ENCODE data around the gene TLNRD1.

TLNRD1 gene

GRCh38 chr15:80977627-80978036 lies 23.1 kb upstream of the TLNRD1 start:
- peak in 1 of 2 donors; percentile 12 for DNase-seq (ENCODE audit: low read depth in 2 of 2)

GRCh38 chr15:80978685-80979329 lies 21.9 kb upstream of the TLNRD1 start:
- DNase-seq (ENCODE audit: low read depth in 2 of 2): no peak

GRCh38 chr15:80979538-80980200 lies 21.1 kb upstream of the TLNRD1 start:
- DNase-seq (ENCODE audit: low read depth in 2 of 2): no peak

- no peak for DNase-seq (ENCODE audit: low read depth in 2 of 2)
These were observed 18.5 kb upstream of the TLNRD1 start for GRCh38 chr15:80982205-80982604.

- DNase-seq (ENCODE audit: low read depth in 2 of 2): no peak
These were observed 17.9 kb upstream of the TLNRD1 start for GRCh38 chr15:80982839-80983238.

- DNase-seq (ENCODE audit: low read depth in 2 of 2): no peak
These were observed 15.9 kb upstream of the TLNRD1 start for GRCh38 chr15:80984856-80985255.

GRCh38 chr15:80985981-80986380 lies 14.7 kb upstream of the TLNRD1 start:
- DNase-seq (ENCODE audit: low read depth in 2 of 2): no peak

- no peak for DNase-seq (ENCODE audit: low read depth in 2 of 2)
These were observed 14.2 kb upstream of the TLNRD1 start for GRCh38 chr15:80986487-80986886.

- no peak for DNase-seq (ENCODE audit: low read depth in 2 of 2)
These were observed 12.5 kb upstream of the TLNRD1 start for GRCh38 chr15:80988148-80988796.

GRCh38 chr15:80989081-80989517 lies 11.6 kb upstream of the TLNRD1 start:
- DNase-seq (ENCODE audit: low read depth in 2 of 2): no peak

- peak; percentile 99 for DNase-seq (ENCODE audit: low read depth in 2 of 2)
These were observed 10.9 kb upstream of the TLNRD1 start, which contains the start of gene MESD for GRCh38 chr15:80989518-80990478. TSS of gene MESD (minus strand) at chr15:80989819. CDS start at chr15:80989791, 28 bp downstream.

- DNase-seq (ENCODE audit: low read depth in 2 of 2): no peak
These were observed 9.8 kb upstream of the TLNRD1 start for GRCh38 chr15:80990955-80991354.

GRCh38 chr15:80991421-80991820 lies 9.3 kb upstream of the TLNRD1 start:
- no peak for DNase-seq (ENCODE audit: low read depth in 2 of 2)

GRCh38 chr15:80992006-80992405 lies 8.7 kb upstream of the TLNRD1 start:
- no peak for DNase-seq (ENCODE audit: low read depth in 2 of 2)

GRCh38 chr15:80992441-80992840 lies 8.3 kb upstream of the TLNRD1 start:
- no peak for DNase-seq (ENCODE audit: low read depth in 2 of 2)

GRCh38 chr15:80996247-80996646 lies 4.5 kb upstream of the TLNRD1 start:
- no peak for DNase-seq (ENCODE audit: low read depth in 2 of 2)

GRCh38 chr15:80997692-80998091 lies 3.0 kb upstream of the TLNRD1 start:
- no peak for DNase-seq (ENCODE audit: low read depth in 2 of 2)

- no peak for DNase-seq (ENCODE audit: low read depth in 2 of 2)
These were observed 2.5 kb upstream of the TLNRD1 start for GRCh38 chr15:80998251-80998650.

- peak; percentile 30 to 55 for DNase-seq (ENCODE audit: low read depth in 2 of 2)
These were observed 1.1 kb upstream of the TLNRD1 start for GRCh38 chr15:80999623-81000036.

- DNase-seq (ENCODE audit: low read depth in 2 of 2): peak in 1 of 2 donors; percentile 7
These were observed 539 bp upstream of the TLNRD1 start for GRCh38 chr15:81000144-81000623.

Data from activated CD4-positive, alpha-beta T cell treated with anti-CD3 and anti-CD28 coated beads for 24 hours (primary cell).